Measurements from ENCODE around the gene SLC2A4. TPM values are rescaled to one million over a fixed set of nuclear protein-coding genes. Genes with fewer than 3 reads are reported as not detected.

The SLC2A4 gene
- total RNA-seq, 1 donor from 2014 or later, result 20.0 TPM

GRCh38 chr17:7263801-7264078 is 17.8 kb upstream of the SLC2A4 start:
- DNase-seq (ENCODE audit: low read depth), result no peak

DNA sequence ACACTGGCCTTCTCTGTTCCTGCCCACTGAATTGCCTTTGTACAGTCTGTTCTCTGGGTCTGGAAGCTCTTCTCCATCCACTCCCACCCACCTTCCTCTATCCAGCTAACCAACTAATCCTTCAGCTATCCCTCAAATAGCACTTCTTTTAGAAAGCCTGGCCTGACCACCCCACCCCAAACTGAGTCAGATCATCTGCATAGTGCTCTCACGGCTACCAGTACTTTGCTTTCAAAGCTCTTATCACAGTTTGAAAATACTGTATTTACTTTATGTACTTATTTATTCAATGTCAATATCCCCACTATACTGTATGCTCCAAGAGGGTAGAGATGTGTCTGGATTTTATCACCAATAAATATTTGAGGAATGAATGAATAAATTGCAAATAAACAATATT is 14.7 kb upstream of the SLC2A4 start:
- DNase-seq (ENCODE audit: low read depth), result no peak

- no peak for DNase-seq (ENCODE audit: low read depth)
These were observed 2.1 kb upstream of the SLC2A4 start for GRCh38 chr17:7279448-7279847.

DNA sequence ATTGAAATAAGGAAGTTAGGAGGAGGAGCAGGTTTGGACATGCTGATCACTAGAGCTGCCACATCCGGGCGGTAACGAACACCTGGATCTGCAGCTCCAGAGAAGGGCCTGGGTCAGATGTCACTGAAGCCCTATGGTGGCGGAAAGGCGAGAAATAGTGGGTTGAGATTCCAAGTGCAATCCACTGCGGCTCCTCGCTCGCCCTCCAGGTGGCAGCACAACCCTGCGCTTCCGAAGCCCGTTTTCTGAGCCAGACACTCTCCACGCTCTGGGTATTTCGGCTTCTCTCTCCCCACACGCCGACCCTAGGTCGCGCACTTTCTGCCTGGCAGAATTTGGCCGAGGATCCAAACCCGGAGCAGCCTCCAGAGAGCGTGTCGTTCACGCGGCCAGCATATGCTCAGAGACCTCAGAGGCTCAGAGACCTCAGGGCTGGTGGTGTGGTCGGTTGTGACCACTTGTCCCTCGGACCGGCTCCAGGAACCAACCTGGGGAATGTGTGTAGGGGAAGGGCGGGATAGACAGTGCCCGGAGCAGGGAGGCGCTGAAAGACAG is 922 bp upstream of the SLC2A4 start:
- peak; percentile 98 for DNase-seq (ENCODE audit: low read depth)

GRCh38 chr17:7281953-7282751 is 634 bp downstream of the SLC2A4 start:
- DNase-seq (ENCODE audit: low read depth), result peak; percentile 24

- DNase-seq (ENCODE audit: low read depth), result no peak
These were observed 1.3 kb downstream of the SLC2A4 start for GRCh38 chr17:7282752-7283321.

DNA sequence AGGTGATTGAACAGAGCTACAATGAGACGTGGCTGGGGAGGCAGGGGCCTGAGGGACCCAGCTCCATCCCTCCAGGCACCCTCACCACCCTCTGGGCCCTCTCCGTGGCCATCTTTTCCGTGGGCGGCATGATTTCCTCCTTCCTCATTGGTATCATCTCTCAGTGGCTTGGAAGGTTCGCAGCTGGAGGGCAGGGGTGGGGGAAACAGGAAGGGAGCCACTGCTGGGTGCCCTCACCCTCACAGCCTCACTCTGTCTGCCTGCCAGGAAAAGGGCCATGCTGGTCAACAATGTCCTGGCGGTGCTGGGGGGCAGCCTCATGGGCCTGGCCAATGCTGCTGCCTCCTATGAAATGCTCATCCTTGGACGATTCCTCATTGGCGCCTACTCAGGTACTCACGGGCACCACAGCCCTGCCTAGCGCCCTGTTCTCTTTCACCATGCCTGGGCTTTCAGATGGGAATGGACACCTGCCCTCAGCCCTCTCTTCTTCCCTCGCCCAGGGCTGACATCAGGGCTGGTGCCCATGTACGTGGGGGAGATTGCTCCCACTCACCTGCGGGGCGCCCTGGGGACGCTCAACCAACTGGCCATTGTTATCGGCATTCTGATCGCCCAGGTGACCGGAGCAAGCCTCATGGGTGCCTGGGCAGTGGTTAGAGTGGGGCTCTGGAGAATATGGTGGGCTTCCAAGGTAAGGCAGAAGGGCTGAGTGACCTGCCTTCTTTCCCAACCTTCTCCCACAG is 2.1 kb downstream of the SLC2A4 start:
- no peak for DNase-seq (ENCODE audit: low read depth)

DNA sequence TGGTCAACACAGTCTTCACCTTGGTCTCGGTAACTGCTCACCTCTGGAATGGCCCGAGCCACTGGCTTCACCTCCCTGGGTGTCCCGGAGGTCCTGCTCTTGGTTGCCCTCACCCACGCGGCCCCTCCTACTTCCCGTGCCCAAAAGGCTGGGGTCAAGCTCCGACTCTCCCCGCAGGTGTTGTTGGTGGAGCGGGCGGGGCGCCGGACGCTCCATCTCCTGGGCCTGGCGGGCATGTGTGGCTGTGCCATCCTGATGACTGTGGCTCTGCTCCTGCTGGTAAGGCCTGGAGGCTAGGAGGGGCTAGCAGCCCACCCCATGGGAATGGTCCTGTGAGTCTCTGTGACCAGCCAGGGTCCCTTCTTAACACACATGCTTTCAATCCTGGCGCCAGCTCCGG is 3.4 kb downstream of the SLC2A4 start:
- no peak for DNase-seq (ENCODE audit: low read depth)

DNA sequence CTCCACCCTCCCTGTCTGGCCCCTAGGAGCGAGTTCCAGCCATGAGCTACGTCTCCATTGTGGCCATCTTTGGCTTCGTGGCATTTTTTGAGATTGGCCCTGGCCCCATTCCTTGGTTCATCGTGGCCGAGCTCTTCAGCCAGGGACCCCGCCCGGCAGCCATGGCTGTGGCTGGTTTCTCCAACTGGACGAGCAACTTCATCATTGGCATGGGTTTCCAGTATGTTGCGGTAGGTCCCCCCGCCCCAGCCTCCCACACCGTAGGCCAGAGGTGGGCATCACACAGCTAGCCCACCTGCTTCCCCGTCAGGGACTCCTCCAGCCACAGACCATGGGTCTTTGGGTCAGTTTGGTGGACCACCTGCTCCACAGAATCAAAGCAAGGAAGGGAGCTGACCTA is 4.2 kb downstream of the SLC2A4 start:
- no peak for DNase-seq (ENCODE audit: low read depth)

DNA sequence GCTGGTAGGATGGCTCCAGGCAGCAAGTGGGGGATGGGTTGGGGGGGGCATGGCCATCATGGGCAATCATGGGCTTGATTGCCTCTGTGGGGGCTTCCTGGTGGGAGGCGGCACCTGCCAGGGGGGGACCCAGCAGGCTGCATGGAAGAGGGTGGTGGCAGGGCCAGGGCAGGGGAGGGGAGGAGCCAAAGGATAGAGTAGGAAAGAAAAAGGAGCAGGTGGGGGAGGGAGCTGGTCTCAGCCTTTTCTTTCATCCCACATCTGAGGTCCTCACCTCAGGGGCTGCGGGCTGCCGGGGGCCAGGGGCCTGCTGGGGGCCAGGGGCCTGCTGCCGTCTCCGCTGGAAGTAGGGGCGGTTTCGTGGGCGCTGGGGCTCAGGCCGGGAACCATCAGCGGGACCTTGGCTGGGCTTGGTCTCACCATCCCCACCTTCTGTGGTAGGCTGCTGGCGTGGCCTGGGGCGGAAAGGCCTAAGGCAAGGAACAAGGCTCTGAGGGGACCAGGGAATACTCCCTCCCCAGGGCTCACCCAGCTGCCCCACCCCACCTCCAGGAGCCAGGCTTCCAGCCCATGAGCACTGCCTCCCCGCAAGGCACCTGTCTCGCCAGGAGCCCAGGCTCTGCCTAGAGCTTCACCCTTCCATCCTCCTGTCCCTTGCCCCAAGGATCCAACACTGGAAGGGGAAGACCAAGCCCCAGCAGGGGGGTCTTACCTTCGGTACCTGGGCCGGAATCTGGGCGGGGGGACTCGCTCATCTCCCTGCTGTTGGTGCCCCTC is 7.9 kb downstream of the SLC2A4 start:
- DNase-seq (ENCODE audit: low read depth), result no peak

GRCh38 chr17:7290166-7290565 is 8.6 kb downstream of the SLC2A4 start:
- no peak for DNase-seq (ENCODE audit: low read depth)

DNA sequence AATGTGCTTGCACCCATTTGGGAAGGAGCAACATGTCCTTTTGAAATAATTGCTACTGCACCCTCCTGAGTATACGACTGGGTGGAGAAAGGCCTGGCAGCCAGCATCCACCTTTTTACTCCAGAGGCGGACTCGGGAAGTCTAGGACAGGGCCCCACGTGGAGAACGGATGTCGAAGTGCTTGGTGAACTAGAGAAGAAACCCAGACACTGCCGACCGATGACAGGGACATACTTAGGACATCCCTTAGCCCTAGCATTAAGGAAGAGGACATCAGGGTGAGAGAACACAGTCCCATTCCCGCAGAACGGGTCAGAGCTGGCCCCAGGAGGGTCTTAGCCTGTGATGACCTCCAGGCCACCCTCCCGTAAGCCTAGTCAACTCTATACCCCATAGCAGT is 9.2 kb downstream of the SLC2A4 start:
- no peak for DNase-seq (ENCODE audit: low read depth)

DNA sequence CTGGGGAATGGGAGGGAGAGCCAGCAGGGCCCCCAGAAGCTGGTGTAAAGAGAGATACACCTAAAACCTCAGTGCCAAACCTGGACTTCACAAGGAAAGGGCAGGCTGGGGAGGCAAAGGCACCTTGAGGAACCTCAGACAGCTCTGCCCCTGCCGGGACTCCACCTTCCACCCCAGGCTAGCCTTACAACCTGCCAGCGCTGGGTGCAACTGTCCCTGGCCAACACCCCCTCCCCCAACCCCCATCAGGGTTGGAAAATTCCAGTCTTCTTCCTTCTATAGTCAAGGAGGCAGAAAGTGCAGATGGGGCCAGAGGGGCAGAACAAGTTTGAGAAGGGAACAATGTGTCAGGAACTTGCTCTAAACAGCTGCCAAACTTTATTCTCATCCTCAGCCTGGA is 10.7 kb downstream of the SLC2A4 start:
- DNase-seq (ENCODE audit: low read depth), result no peak

DNA sequence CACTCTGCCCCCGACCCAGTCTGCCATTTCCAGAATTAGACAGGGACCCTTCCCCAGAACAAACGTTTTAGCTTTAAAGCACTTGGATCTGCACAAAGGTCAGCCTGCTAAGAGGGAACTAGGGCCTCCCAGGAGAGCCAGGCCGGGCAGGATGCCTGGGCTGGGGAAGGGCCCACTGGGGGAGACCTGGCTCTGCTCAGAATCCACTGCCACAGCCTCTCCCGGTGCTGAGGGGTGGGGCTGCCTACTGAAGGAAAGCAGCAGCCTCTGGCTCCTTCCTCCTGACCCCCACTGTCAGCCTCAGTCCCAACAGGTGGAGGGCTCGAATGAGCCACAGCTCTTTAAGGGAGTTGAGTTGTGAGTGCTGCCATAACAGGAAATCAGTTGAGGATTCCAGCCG is 11.2 kb downstream of the SLC2A4 start:
- peak; percentile 75 for DNase-seq (ENCODE audit: low read depth)

- peak; percentile 88 for DNase-seq (ENCODE audit: low read depth)
These were observed 11.6 kb downstream of the SLC2A4 start for GRCh38 chr17:7293159-7293558.

- DNase-seq (ENCODE audit: low read depth), result peak; percentile 31
These were observed 12.5 kb downstream of the SLC2A4 start for GRCh38 chr17:7293816-7294613.

DNA sequence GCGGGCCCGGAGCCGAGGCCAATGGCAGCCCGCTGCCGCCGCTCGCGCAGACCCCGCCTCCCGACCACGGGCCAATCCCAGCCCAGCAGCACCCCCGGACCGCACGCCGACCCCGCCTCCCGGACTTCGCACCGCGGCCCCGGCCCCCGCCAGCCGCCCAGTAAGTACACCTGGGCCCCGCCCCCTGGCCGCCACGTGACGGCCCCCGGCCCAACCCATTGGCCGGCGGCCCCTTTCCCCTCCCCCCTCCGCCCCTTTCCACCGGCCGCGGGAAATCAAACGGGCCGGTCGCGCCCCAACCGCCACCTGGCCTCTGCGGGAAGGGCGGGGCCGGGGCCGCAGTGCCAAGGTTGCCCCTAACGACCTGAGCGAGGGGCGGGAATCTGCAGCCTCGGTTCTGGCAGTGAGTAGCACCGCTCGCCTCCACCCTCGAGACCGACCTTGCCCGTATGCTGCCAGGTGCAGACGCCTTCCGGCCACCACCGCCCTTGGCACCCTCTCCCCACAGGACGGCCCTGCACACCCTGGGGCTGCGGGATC is 13.2 kb downstream of the SLC2A4 start, which contains the start of gene YBX2:
Gene YBX2 (minus strand): TSS at position 26 of the 540 bp plus-strand sequence. CDS start 139 bp downstream, outside the sequence.
- peak; percentile 56 for DNase-seq (ENCODE audit: low read depth)

DNA sequence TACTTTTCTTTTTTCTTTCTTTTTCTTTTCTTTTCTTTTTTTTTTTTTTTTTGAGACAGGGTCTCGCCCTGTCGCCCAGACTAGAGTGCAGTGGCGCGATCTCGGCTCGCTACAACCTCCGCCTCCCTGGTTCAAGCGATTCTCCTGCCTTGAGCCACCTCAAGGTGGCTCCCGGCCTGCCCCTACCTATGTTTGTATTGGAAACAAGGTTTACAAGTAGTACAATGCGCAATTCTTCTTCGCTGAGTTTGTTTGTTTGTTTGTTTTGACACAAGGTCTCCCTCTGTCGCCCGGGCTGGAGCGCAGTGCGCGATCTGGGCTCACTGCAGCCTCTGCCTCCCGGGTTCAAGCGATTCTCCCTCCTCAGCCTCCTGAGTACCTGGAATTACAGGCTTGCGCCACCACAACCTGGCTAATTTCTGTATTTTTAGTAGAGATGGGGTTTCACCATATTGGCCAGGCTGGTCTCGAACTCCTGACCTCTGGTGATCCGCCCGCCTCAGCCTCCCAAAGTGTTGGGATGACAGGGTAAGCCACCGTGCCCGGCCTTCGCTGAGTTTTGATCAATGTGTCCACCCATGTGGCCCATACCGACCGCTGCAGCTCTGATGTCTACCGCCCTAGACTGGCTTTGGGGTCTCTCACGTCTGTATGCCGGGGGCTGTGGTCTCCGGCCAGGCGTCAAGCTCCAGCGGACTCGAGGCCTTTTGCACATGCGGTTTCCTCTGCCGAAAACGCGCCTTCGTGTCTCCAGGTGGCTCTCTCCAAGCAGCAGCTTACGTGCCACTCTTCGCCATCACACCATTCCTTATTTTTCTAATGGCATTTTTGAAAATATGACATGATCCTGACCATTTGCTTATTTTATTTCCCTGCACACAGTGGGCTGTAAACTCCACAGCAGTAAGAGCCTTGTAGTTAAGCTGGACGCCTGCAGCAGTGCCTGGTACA is 14.0 kb downstream of the SLC2A4 start:
- no peak for DNase-seq (ENCODE audit: low read depth)

All from myocyte (in vitro differentiated cells).